PC-3 (cell line): Measurements from ENCODE around the gene ALS2CL.

Experiments used
- CTCF ChIP-seq: fragments of 300-600 bp; sonication (generic); conservative IDR thresholded peaks from 2 replicates; pipeline ENCODE4 v1.5.1; 2017; ENCODE audit warnings: antibody characterized with exemption, low read depth, mild to moderate bottlenecking, low read length
- EZH2 ChIP-seq: fragments of 300-600 bp; sonication (generic); IDR thresholded peaks from one replicate; pipeline ENCODE4 v1.6.1; 2017; ENCODE audit warnings: antibody characterized with exemption, mild to moderate bottlenecking, low read length; ENCODE audit not compliant: unreplicated experiment

- TF ChIP-seq CTCF: no peak
- no peak for TF ChIP-seq EZH2
These were observed 13.5 kb upstream of the ALS2CL start for GRCh38 chr3:46706771-46707582.
